K562 (cell line): ENCODE results near the gene HEY2. TPM values are rescaled to one million over a fixed set of nuclear protein-coding genes. Genes with fewer than 3 reads are reported as not detected.
A peak's percentile ranks its signal among the peaks of the same experiment; 100 is the strongest.

ENCODE experiments used
- CBX3 ChIP-seq, 2 experiments: IDR thresholded peaks; 1 replicate in 1 of 2; 2 replicates in 1 of 2; pipeline ENCODE4 v1.6.1; 2012; ENCODE audit warnings: inconsistent platforms in 2 of 2, low read length in 2 of 2, borderline replicate concordance in 1 of 2, control low read depth in 1 of 2
- CCAR2 ChIP-seq: fragments of 200-400 bp; formaldehyde crosslinking; IDR thresholded peaks from 2 replicates; pipeline ENCODE4 v1.6.1; 2017; ENCODE audit warnings: mild to moderate bottlenecking, low read depth, low read length
- ETS2 ChIP-seq: IDR thresholded peaks from 2 replicates; pipeline ENCODE4 v1.6.1; 2016; ENCODE audit warnings: borderline replicate concordance, missing genetic modification characterization, mild to moderate bottlenecking, moderate library complexity, missing compliant biosample characterization; ENCODE audit not compliant: poor library complexity, severe bottlenecking
- EWSR1 ChIP-seq: fragments of 450-650 bp; IDR thresholded peaks from 2 replicates; pipeline ENCODE4 v1.6.1; 2018; ENCODE audit warnings: borderline replicate concordance, mild to moderate bottlenecking, low read depth, moderate library complexity; ENCODE audit not compliant: partially characterized antibody
- FOSL1 ChIP-seq: fragments of 200-800 bp; sonication (Bioruptor generic); conservative IDR thresholded peaks from 2 replicates; pipeline ENCODE4 v1.6.1; 2016; ENCODE audit warnings: missing genetic modification characterization, missing compliant biosample characterization
- KDM5B ChIP-seq: fragments of 200-600 bp; sonication (generic); IDR thresholded peaks from 2 replicates; pipeline ENCODE4 v1.6.1; 2012; ENCODE audit warnings: low read depth, mild to moderate bottlenecking, moderate library complexity, low read length, control low read depth, inconsistent platforms; ENCODE audit not compliant: insufficient replicate concordance
- KLF10 ChIP-seq: fragments of 250-450 bp; sonication (Bioruptor Pico); IDR thresholded peaks from 2 replicates; pipeline ENCODE4 v1.6.1; 2021; ENCODE audit warnings: matching md5 sums
- MYC ChIP-seq, 2 experiments: fragments of 250-450 bp in 1 of 2; sonication (Bioruptor Pico) in 1 of 2; IDR thresholded peaks; 2 replicates each; pipeline versions ENCODE4 v1.5.1 to v1.6.1; 2012 to 2021; ENCODE audit warnings: low read depth in 2 of 2, borderline replicate concordance in 1 of 2, improper control_type of control experiment in 1 of 2, low read length in 1 of 2, mild to moderate bottlenecking in 1 of 2, moderate library complexity in 1 of 2
- NONO ChIP-seq, 2 experiments: fragments of 200-400 bp in 1 of 2; fragments of 450-650 bp in 1 of 2; formaldehyde crosslinking in 1 of 2; IDR thresholded peaks; 2 replicates each; pipeline ENCODE4 v1.6.1; 2017; ENCODE audit warnings: low read depth in 2 of 2, mild to moderate bottlenecking in 2 of 2, moderate library complexity in 2 of 2, low read length in 1 of 2
- POLR2G ChIP-seq: fragments of 200-400 bp; formaldehyde crosslinking; IDR thresholded peaks from 2 replicates; pipeline ENCODE4 v1.6.1; 2017; ENCODE audit warnings: low read depth, mild to moderate bottlenecking, antibody characterized with exemption, low read length, moderate library complexity
- SAP30 ChIP-seq: fragments of 200-600 bp; sonication (generic); IDR thresholded peaks from 2 replicates; pipeline ENCODE4 v1.6.1; 2012; ENCODE audit warnings: borderline replicate concordance, low read depth, mild to moderate bottlenecking, moderate library complexity, low read length, control low read depth, inconsistent platforms; ENCODE audit not compliant: insufficient read depth, poor library complexity, severe bottlenecking
- SRSF1 ChIP-seq: fragments of 200-400 bp; formaldehyde crosslinking; IDR thresholded peaks from 2 replicates; pipeline ENCODE4 v1.6.1; 2017; ENCODE audit warnings: mild to moderate bottlenecking, low read depth, low read length, moderate library complexity
- YBX1 ChIP-seq: fragments of 450-650 bp; IDR thresholded peaks from 2 replicates; pipeline ENCODE4 v1.7.1; 2016; ENCODE audit warnings: mild to moderate bottlenecking
- ZBTB7A ChIP-seq: IDR thresholded peaks from 2 replicates; pipeline ENCODE4 v1.6.1; 2011; ENCODE audit warnings: low read depth, mild to moderate bottlenecking, low read length, moderate library complexity, borderline replicate concordance; ENCODE audit not compliant: control insufficient read depth
- ZNF184 ChIP-seq: sonication (generic); formaldehyde crosslinking; IDR thresholded peaks from 2 replicates; pipeline ENCODE4 v1.5.0; 2020; ENCODE audit warnings: missing genetic modification reagents
- ZNF766 ChIP-seq: fragments of 200-800 bp; sonication (Bioruptor generic); conservative IDR thresholded peaks from 2 replicates; pipeline ENCODE4 v1.6.1; 2016; ENCODE audit warnings: missing genetic modification characterization, missing compliant biosample characterization
- ZNF778 ChIP-seq: fragments of 450-650 bp; formaldehyde crosslinking; IDR thresholded peaks from 2 replicates; pipeline ENCODE4 v1.4.0; 2020; ENCODE audit warnings: mild to moderate bottlenecking, moderate library complexity
- polyA plus RNA-seq, 8 experiments: library from polyadenylated mRNA; depleted of rRNA in 4 of 8; stranded (reverse) in 5 of 8; unstranded in 3 of 8; fragments of >200 nt; fragmentation: Nextera tagmentation in 2 of 8; fragmentation: Illumina TruSeq in 1 of 8; extraction: Ambion mirVana in 2 of 8; extraction: Trizol in 1 of 8; gene quantifications; 2 replicates each; pipeline versions ENCODE4 v1.2.1 to v1.2.3, GENCODE V29; 2011 to 2014; ENCODE audit warnings: inconsistent platforms in 1 of 8, missing spikeins in 1 of 8
- total RNA-seq, 7 experiments: library from RNA; depleted of rRNA in 6 of 7; stranded (reverse); fragments of >200 nt in 6 of 7; fragmentation: Illumina TruSeq in 2 of 7; extraction: Trizol in 2 of 7; gene quantifications; 2 replicates each; pipeline versions ENCODE4 v1.2.1 to v1.2.3, GENCODE V29; 2011 to 2021; ENCODE audit warnings: low replicate concordance in 1 of 7
- TF ChIP-seq, protein P1 (sequence below): fragments of 150-350 bp; IDR thresholded peaks from 2 replicates; pipeline ENCODE4 v1.6.1; 2014; ENCODE audit warnings: low read depth, mild to moderate bottlenecking, low read length, borderline replicate concordance
- TF ChIP-seq, protein P2 (sequence below): fragments of 250-450 bp; sonication (Bioruptor Pico); IDR thresholded peaks from 2 replicates; pipeline ENCODE4 v1.5.0; 2021; ENCODE audit warnings: mild to moderate bottlenecking, moderate library complexity

Gene HEY2
- total and polyA plus RNA-seq, 9 of the 15 experiments (the other 6 are each of a cell fraction or from before 2014, with no cell fraction given) = 0.03 to 0.07 (median 0.06) TPM; not detected in 5

DNA sequence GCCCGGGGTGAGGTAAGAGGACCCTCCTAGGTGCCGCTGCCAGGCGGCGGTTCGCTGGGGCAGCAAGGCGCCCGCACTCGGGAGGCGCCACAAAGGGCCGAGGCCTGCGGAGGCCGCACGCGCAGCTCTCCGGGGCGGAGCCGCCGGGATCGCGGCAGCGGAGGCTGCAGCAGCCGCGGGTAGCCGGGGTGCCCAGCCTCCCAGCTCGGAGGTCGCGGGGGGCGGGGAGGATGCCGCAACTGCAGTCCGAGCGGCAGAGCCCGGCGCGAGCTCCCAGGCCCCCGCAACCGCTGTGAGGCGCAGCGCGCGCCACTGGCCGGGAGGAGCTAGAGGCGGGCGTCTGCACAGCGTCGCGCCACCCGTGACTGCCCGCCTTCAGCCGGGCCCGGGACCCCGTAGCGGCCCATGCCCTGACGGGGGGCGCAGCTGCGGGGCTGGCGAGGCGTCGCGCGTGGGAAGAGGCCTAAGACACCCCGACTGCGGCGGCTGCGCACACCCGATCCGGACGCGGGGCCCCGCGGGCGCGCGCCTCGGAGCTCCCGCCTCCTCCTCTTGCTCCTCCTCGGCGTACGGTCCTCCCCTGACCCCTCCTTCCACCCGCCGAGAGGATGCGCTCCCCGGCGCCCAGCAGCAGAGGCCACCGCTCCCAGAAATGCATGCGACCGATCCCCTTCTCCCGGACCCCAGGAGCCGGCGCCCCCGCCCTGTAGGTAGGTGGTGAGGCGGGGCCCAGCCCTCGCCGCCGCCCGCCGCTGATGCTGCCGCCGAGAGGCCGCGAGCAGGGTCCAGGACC is 41.1 kb downstream of the HEY2 start, which contains the start of gene NCOA7 (continued):
- TF ChIP-seq, protein P1, sequence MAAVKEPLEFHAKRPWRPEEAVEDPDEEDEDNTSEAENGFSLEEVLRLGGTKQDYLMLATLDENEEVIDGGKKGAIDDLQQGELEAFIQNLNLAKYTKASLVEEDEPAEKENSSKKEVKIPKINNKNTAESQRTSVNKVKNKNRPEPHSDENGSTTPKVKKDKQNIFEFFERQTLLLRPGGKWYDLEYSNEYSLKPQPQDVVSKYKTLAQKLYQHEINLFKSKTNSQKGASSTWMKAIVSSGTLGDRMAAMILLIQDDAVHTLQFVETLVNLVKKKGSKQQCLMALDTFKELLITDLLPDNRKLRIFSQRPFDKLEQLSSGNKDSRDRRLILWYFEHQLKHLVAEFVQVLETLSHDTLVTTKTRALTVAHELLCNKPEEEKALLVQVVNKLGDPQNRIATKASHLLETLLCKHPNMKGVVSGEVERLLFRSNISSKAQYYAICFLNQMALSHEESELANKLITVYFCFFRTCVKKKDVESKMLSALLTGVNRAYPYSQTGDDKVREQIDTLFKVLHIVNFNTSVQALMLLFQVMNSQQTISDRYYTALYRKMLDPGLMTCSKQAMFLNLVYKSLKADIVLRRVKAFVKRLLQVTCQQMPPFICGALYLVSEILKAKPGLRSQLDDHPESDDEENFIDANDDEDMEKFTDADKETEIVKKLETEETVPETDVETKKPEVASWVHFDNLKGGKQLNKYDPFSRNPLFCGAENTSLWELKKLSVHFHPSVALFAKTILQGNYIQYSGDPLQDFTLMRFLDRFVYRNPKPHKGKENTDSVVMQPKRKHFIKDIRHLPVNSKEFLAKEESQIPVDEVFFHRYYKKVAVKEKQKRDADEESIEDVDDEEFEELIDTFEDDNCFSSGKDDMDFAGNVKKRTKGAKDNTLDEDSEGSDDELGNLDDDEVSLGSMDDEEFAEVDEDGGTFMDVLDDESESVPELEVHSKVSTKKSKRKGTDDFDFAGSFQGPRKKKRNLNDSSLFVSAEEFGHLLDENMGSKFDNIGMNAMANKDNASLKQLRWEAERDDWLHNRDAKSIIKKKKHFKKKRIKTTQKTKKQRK = no peak
- TF ChIP-seq EWSR1 (no peak), CCAR2 (no peak), SRSF1 (no peak), MYC (IDR thresholded peaks at IDR 0.05; ENCODE audit: low read depth, low read length) (peak; percentile 7), MYC (CRISPR knock-in tag; IDR thresholded peaks at IDR 0.05; ENCODE audit: borderline replicate concordance, low read depth) (no peak), ZBTB7A (0 out of 2 replicates have a peak, but pooled peaks have one; percentile 65), NONO (IDR thresholded peaks at IDR 0.05; ENCODE audit: low read depth in 2 of 2, low read length in 1 of 2) (peak; percentile 67 to 70; a peak in 3 of 4 replicates), CBX3 (IDR thresholded peaks at IDR 0.05; ENCODE audit: borderline replicate concordance in 1 of 2, low read length in 2 of 2) (no peak), KDM5B (peak; percentile 49), YBX1 (no peak), SAP30 (no peak), FOSL1 (tag) (no peak), POLR2G (peak; percentile 85), ZNF778 (no peak), ETS2 (tag) (no peak), KLF10 (CRISPR knock-in tag) (no peak), ZNF184 (CRISPR knock-in tag) (no peak), ZNF766 (CRISPR knock-in tag) (no peak)
- TF ChIP-seq, protein P2, sequence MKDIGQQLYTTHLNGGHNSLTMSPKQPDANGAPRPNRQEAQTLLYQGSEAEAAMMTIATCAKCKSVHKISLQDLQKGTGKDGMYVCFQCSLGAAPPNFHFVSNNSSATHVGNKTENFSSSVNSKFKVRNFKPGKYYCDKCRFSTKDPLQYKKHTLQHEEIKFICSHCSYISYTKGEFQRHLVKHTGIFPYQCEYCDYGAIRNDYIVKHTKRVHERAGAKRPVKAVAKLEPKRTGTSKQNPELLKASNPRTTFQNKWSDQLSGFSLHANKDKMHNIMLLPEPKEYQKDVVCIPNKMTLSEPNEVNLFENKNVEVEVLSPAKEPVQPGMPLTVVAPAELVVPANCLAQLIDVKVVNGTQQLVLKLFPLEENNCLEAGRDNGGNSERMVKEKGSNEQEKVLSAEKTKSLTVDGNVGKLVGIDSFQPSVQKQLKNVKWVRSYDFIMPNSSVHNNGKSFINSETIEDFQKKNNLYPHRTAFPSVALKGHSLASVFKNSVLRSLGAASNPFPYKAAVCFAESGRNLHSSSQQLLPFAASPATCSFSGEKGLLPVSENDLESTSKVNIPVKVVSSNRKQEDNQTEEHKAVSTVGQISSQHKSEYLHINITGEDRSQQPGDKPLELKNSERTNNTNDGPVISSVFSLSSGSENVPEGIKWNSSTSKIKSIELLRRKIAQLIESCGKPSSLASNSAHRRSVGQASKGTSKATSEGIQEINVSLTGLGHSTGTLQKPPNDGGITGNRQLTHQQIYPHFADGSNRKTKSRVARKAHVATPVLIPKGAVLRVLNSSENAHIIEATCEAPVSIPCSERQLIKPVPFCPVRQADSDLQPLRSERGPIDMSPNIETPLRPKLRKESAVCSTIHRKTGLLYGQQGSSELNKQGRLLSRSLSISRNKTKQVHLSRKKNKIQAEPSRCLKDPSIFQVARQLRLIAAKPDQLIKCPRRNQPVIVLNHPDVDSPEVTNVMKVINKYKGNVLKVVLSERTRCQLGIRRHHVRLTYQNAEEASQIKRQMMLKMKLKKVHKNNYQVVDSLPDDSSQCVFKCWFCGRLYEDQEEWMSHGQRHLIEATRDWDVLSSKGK = no peak
